NCI-H2107 treated with DMSO at 0.1 percent for 48 hours (cell line): ENCODE measurements around the gene BAZ2B.

Experiments
- DNase-seq: peaks from one replicate; lab custom pipeline; 2025; ENCODE audit not compliant: unreplicated experiment; lab: John Stamatoyannopoulos, UW

Gene BAZ2B

GRCh38 chr2:159351977-159352376, 264.4 kb downstream of the BAZ2B start:
- DNase-seq: no peak

- no peak for DNase-seq
Measured at GRCh38 chr2:159349674-159350299, 266.6 kb downstream of the BAZ2B start.

- no peak for DNase-seq
Measured at GRCh38 chr2:159326569-159327255, 289.6 kb downstream of the BAZ2B start.

GRCh38 chr2:159322419-159322818, 293.9 kb downstream of the BAZ2B start:
- DNase-seq: no peak

- DNase-seq: no peak
Measured at GRCh38 chr2:159317392-159318088, 298.8 kb downstream of the BAZ2B start.

GRCh38 chr2:159307942-159308341, 308.4 kb downstream of the BAZ2B start:
- no peak for DNase-seq

GRCh38 chr2:159300586-159300985, 315.8 kb downstream of the BAZ2B start:
- no peak for DNase-seq

- DNase-seq: no peak
Measured at GRCh38 chr2:159298967-159299366, 317.4 kb downstream of the BAZ2B start.

- no peak for DNase-seq
Measured at GRCh38 chr2:159297042-159297707, 319.2 kb downstream of the BAZ2B start.

- no peak for DNase-seq
Measured at GRCh38 chr2:159292157-159292556, 324.2 kb downstream of the BAZ2B start.

- DNase-seq: peak; percentile 49
Measured at GRCh38 chr2:159290289-159290907, 325.9 kb downstream of the BAZ2B start.

- no peak for DNase-seq
Measured at GRCh38 chr2:159287733-159288132, 328.6 kb downstream of the BAZ2B start.

- peak; percentile 87 for DNase-seq
Measured at GRCh38 chr2:159286709-159287441, 329.5 kb downstream of the BAZ2B start.

- peak; percentile 56 for DNase-seq
Measured at GRCh38 chr2:159285929-159286708, 330.2 kb downstream of the BAZ2B start, which contains the start of gene WDSUB1. Gene WDSUB1 (minus strand): TSS chr2:159286703. CDS start chr2:159283069, 3,634 bp downstream.

GRCh38 chr2:159285433-159285832, 330.9 kb downstream of the BAZ2B start:
- no peak for DNase-seq

GRCh38 chr2:159283529-159283928, 332.8 kb downstream of the BAZ2B start:
- DNase-seq: no peak

GRCh38 chr2:159281002-159281401, 335.3 kb downstream of the BAZ2B start:
- no peak for DNase-seq

GRCh38 chr2:159279700-159280099, 336.6 kb downstream of the BAZ2B start:
- DNase-seq: no peak

GRCh38 chr2:159275111-159275510, 341.2 kb downstream of the BAZ2B start:
- DNase-seq: no peak

GRCh38 chr2:159272156-159272555, 344.2 kb downstream of the BAZ2B start:
- DNase-seq: no peak
